Motor neuron (in vitro differentiated cells): ENCODE results near the gene FHIT. TPM values are rescaled to one million over a fixed set of nuclear protein-coding genes. Genes with fewer than 3 reads are reported as not detected.

Experiments
- ATAC-seq, 8 experiments: fragments of 200-7000 bp; cut with Tn5 transposase; replicated peaks in 6 of 8; 2 replicates each; pipeline ENCODE4 v1.8.0; 2021; ENCODE audit warnings: mild to moderate bottlenecking in 8 of 8, moderate library complexity in 8 of 8
- H3K27ac ChIP-seq, 2 donors: fragments of 250-450 bp; sonication (Bioruptor Pico); 2 replicates each; pipeline ENCODE4 v1.9.0; 2021; ENCODE audit warnings: antibody characterized with exemption in 2 of 2, mild to moderate bottlenecking in 2 of 2, moderate library complexity in 1 of 2
- H3K4me1 ChIP-seq, 2 donors: fragments of 250-450 bp; sonication (Bioruptor Pico); replicated peaks in 1 of 2; 2 replicates each; pipeline ENCODE4 v1.6.1; 2021; ENCODE audit warnings: antibody characterized with exemption in 2 of 2, mild to moderate bottlenecking in 2 of 2, moderate library complexity in 1 of 2
- H3K4me3 ChIP-seq, 5 donors: fragments of 250-450 bp; sonication (Bioruptor Pico); 2 replicates each; pipeline ENCODE4 v1.9.0; 2021; ENCODE audit warnings: antibody characterized with exemption in 5 of 5, mild to moderate bottlenecking in 5 of 5, moderate library complexity in 4 of 5
- WGBS, 10 experiments: fragments of 450-650 bp; shearing (Covaris generic); methylation state at CpG; one replicate each; pipeline ENCODE4 v1.0.0; 2022; 5-methylcytosine and 5-hydroxymethylcytosine counted together
- in situ Hi-C, 9 experiments: fragments of 400-800 bp; cut with MboI; loops; one replicate each; pipeline ENCODE4 v1.15.0; 2021; ENCODE audit warnings: low sequenced_read_pairs in 9 of 9, low pct_unique_long_range_greater_than_20kb in 2 of 9; ENCODE audit not compliant: unreplicated experiment in 9 of 9
- total RNA-seq, 8 experiments: library from RNA; unstranded; fragments of 300-600 nt; gene quantifications; 2 replicates each; pipeline versions ENCODE4 v1.2.3 to v1.2.4, GENCODE V29; 2022

The FHIT gene
- total RNA-seq, 8 experiments from 2014 or later = 1.6 to 25.1 (median 12.1) TPM

DNA sequence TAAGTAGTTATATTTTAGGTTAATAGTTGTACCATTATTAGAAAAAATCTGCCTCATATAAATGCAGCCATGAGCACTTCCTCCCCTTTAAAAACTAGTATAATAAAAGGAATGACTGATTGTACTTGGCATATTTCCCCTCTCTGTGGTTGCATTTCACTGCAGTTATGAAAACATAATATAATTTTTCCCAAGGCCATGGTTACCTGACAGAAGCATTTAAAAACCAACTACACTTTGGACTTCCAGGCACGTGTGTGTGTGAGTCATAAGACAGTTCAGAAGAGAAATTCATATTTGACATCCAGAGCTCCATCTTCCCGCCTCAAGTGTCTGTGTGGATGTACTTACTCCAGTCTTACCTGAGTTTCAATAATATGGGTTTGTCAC lies 1373.2 kb downstream of the FHIT start:
- no peak overlapping the region for H3K27ac ChIP-seq
- ATAC-seq = peak in 4 of 8 experiments; percentile 17 to 69 (median 24)
- WGBS, 10 experiments = 11 to 67% (median 43%) methylated on average over 1 to 2 of the region's 2 CpGs; no CpG with 5 or more reads in 3 of the 10 experiments
- in situ Hi-C loops = no loop called here
- peaks cover 25 to 29% of the 10 kb centered on the region in 2 donors for H3K4me1 ChIP-seq
- no peak overlapping the region for H3K4me3 ChIP-seq

GRCh38 chr3:59877263-59878037 lies 1373.8 kb downstream of the FHIT start:
- peaks cover 26 to 29% of the 10 kb centered on the region in 2 donors for H3K4me1 ChIP-seq
- no peak overlapping the region for H3K27ac ChIP-seq
- H3K4me3 ChIP-seq = no peak overlapping the region
- no peak for ATAC-seq
- 39 to 100% (median 100%) methylated on average over 1 to 2 of the region's 2 CpGs; no CpG with 5 or more reads in 2 of the 10 experiments for WGBS, 10 experiments
- in situ Hi-C loops = no loop called here

- Histone ChIP-seq H3K4me1 (peaks cover 29 to 34% of the 10 kb centered on the region in 2 donors), H3K27ac (no peak overlapping the region), H3K4me3 (no peak overlapping the region)
- WGBS, 10 experiments = 60 to 100% (median 100%) methylated on average over 1 to 2 of the region's 2 CpGs
- no peak for ATAC-seq
- in situ Hi-C loops = no loop called here
Observed at GRCh38 chr3:59876533-59877062, 1374.7 kb downstream of the FHIT start.

- 33 to 92% (median 62%) methylated on average over 2 to 8 of the region's 8 CpGs for WGBS, 10 experiments
- in situ Hi-C loops = loop anchor here in 3 of 9 experiments (25.0 kb wide), 2 partner anchors 286 to 661 kb away; no protein-coding TSS in a partner anchor
- H3K4me1 ChIP-seq = peaks cover 18 to 29% of the 10 kb centered on the region in 2 donors
- H3K27ac ChIP-seq = no peak overlapping the region
- no peak overlapping the region for H3K4me3 ChIP-seq
- peak in 1 of 8 experiments; percentile 29 for ATAC-seq
Observed at GRCh38 chr3:59873576-59874230, 1377.5 kb downstream of the FHIT start.

GRCh38 chr3:59872128-59872527 lies 1379.1 kb downstream of the FHIT start:
- H3K27ac ChIP-seq = no peak overlapping the region
- ATAC-seq = peak in 6 of 8 experiments; percentile 25 to 68 (median 48)
- peaks cover 9 to 20% of the 10 kb centered on the region in 2 donors for H3K4me1 ChIP-seq
- WGBS, 10 experiments = 25 to 56% (median 43%) methylated on average over 1 to 3 of the region's 3 CpGs; no CpG with 5 or more reads in 3 of the 10 experiments
- in situ Hi-C loops = loop anchor here in 3 of 9 experiments (25.0 kb wide), 2 partner anchors 285 to 660 kb away; no protein-coding TSS in a partner anchor
- no peak overlapping the region for H3K4me3 ChIP-seq

GRCh38 chr3:59867185-59868002 lies 1383.9 kb downstream of the FHIT start:
- H3K4me1 ChIP-seq = peaks cover 9 to 22% of the 10 kb centered on the region in 2 donors
- ATAC-seq = no peak
- in situ Hi-C loops = loop anchor here in 3 of 9 experiments (25.0 kb wide), 2 partner anchors 280 to 655 kb away; no protein-coding TSS in a partner anchor
- H3K27ac ChIP-seq = no peak overlapping the region
- no peak overlapping the region for H3K4me3 ChIP-seq
- WGBS, 10 experiments = 0 to 100% (median 56%) methylated on average over 1 to 2 of the region's 3 CpGs; no CpG with 5 or more reads in 1 of the 10 experiments

GRCh38 chr3:59866076-59866475 lies 1385.2 kb downstream of the FHIT start:
- Histone ChIP-seq H3K27ac (no peak overlapping the region), H3K4me1 (peaks cover 4 to 19% of the 10 kb centered on the region in 2 donors), H3K4me3 (no peak overlapping the region)
- WGBS, 10 experiments = 0 to 100% (median 71%) methylated on average over 1 to 5 of the region's 5 CpGs
- in situ Hi-C loops = loop anchor here in 3 of 9 experiments (25.0 kb wide), 2 partner anchors 279 to 654 kb away; no protein-coding TSS in a partner anchor
- peak in 2 of 8 experiments; percentile 18 to 73 for ATAC-seq

DNA sequence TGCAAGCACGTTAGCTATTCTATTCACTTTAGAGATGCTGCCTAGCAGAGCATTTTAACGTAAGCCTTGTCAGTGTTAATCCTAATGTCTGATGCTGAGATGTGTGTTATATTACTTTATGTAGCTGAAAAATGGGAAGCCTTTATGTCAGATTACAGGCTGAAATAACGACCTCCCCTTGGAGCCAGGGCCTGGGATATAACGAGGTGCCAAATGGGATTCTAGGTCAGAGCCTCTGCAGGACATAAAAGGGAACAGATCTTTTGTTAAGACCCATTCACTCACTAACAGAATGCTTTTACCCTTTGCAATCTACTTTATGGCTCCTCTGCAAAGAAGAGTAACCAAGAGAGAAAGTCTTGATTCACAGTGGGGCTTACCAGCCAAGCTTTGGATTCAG lies 1385.9 kb downstream of the FHIT start:
- H3K27ac ChIP-seq = no peak overlapping the region
- in situ Hi-C loops = loop anchor here in 3 of 9 experiments (25.0 kb wide), 2 partner anchors 278 to 653 kb away; no protein-coding TSS in a partner anchor
- ATAC-seq = no peak
- peaks cover 4 to 19% of the 10 kb centered on the region in 2 donors for H3K4me1 ChIP-seq
- no peak overlapping the region for H3K4me3 ChIP-seq
- WGBS, 10 experiments = 14 to 100% (median 48%) methylated on average over 1 to 4 of the region's 4 CpGs; no CpG with 5 or more reads in 2 of the 10 experiments

DNA sequence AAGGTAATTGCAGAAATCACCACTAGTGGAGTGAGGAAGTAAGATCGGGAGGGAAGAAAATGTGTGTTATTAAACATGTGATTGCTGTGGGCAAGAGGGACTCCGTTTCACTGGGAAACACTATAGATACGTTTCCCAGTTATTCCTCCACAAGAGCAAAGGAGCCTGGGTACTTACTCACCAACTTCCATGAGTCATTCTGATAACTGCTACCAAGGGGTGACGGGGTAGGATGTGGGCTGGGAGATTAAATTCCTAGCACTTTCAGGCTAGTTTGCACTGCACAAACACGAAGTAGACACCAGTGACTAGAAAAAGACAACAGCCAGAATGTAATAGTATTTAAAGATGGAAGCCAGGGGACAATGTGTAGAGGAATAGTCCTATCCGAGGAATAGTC lies 1388.6 kb downstream of the FHIT start:
- H3K4me3 ChIP-seq = no peak overlapping the region
- H3K27ac ChIP-seq = no peak overlapping the region
- WGBS, 10 experiments = 50 to 96% (median 68%) methylated on average over 2 to 6 of the region's 6 CpGs; no CpG with 5 or more reads in 2 of the 10 experiments
- in situ Hi-C loops = loop anchor here in 3 of 9 experiments (25.0 kb wide), 2 partner anchors 275 to 650 kb away; no protein-coding TSS in a partner anchor
- H3K4me1 ChIP-seq = peaks cover 4 to 19% of the 10 kb centered on the region in 2 donors
- ATAC-seq = peak in 1 of 8 experiments; percentile 52

DNA sequence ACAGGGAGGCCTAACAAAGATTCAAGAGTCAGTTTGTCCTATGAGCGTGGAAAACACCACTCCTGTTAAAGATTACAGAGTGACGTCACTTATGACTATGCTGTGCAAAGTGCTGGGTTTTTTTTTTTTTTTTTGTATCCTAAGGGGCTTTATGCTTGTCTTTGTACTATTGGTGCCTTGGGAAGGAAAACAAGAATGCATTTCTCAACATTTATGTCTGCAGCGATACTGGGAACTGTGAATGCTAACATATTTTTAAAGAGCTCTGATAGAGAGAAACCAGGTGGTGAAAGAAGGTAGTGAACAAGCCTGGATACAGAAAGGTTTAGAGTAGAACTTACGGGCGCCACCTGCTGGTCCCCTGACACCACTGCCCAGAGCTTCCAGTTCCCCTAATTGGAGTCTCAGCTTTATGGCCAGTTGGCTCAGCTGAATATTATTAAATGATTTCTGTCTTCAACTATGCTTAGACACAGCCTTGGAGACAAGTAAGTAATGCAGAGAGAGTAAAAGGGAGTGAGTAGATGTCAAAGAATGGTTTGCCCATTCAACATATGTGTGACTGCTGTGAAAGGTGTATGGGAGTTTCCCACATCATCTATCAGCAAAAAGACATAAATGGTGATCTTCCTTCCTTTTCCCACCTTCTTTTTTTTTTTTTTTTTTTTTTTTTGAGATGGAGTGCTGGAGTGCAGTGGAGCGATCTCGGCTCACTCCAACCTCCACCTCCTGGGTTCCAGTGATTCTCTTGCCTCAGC lies 1393.5 kb downstream of the FHIT start:
- in situ Hi-C loops = loop anchor here in 3 of 9 experiments (25.0 kb wide), 2 partner anchors 270 to 645 kb away; no protein-coding TSS in a partner anchor
- peak; percentile 59 to 100 (median 88) for ATAC-seq
- WGBS, 10 experiments = 0 to 100% (median 33%) methylated on average over 2 to 7 of the region's 7 CpGs; no CpG with 5 or more reads in 1 of the 10 experiments
- H3K4me1 ChIP-seq = peaks cover 16 to 22% of the 10 kb centered on the region in 2 donors
- H3K4me3 ChIP-seq = no peak overlapping the region
- H3K27ac ChIP-seq = no peak overlapping the region

- Histone ChIP-seq H3K27ac (no peak overlapping the region), H3K4me3 (no peak overlapping the region), H3K4me1 (peaks cover 16 to 22% of the 10 kb centered on the region in 2 donors)
- 33 to 94% (median 67%) methylated on average over 1 to 7 of the region's 7 CpGs for WGBS, 10 experiments
- ATAC-seq = peak in 5 of 8 experiments; percentile 31 to 63 (median 46)
- in situ Hi-C loops = loop anchor here in 3 of 9 experiments (25.0 kb wide), 2 partner anchors 270 to 645 kb away; no protein-coding TSS in a partner anchor
Observed at GRCh38 chr3:59856934-59857460, 1394.3 kb downstream of the FHIT start.
